ENCODE results near the gene HAPLN2.
"Not testable (repeated sequence)": the region's sequence is repeated elsewhere in the genome, so short reads cannot be mapped to it uniquely, and the experiment has no call there.

Gene HAPLN2

GRCh38 chr1:156623946-156624813 lies 5.0 kb downstream of the HAPLN2 start:
- DNase-seq, result no peak

GRCh38 chr1:156624814-156625435 lies 5.7 kb downstream of the HAPLN2 start:
- DNase-seq, result no peak

- DNase-seq, result peak; percentile 33 to 74
These were observed 6.3 kb downstream of the HAPLN2 start for GRCh38 chr1:156625436-156626078.

- DNase-seq, result no peak
These were observed 6.8 kb downstream of the HAPLN2 start for GRCh38 chr1:156626079-156626438.

- peak; percentile 30 to 61 for DNase-seq
These were observed 8.2 kb downstream of the HAPLN2 start for GRCh38 chr1:156627313-156627880.

- DNase-seq, result no peak
These were observed 10.7 kb downstream of the HAPLN2 start for GRCh38 chr1:156629823-156630449.

GRCh38 chr1:156631152-156631551 lies 11.9 kb downstream of the HAPLN2 start:
- not testable (repeated sequence) for DNase-seq

GRCh38 chr1:156632355-156632754 lies 13.1 kb downstream of the HAPLN2 start:
- DNase-seq, result no peak

GRCh38 chr1:156638189-156638985 lies 19.2 kb downstream of the HAPLN2 start:
- no peak for DNase-seq

GRCh38 chr1:156639601-156640101 lies 20.4 kb downstream of the HAPLN2 start:
- no peak for DNase-seq

GRCh38 chr1:156640842-156641706 lies 21.9 kb downstream of the HAPLN2 start:
- DNase-seq, result no peak

- DNase-seq, result peak in 1 of 2 experiments; percentile 53
These were observed 22.6 kb downstream of the HAPLN2 start, which contains the start of gene BCAN for GRCh38 chr1:156641761-156642264. Gene BCAN (plus strand): TSS chr1:156642117. CDS start chr1:156646055, 3,938 bp downstream.

GRCh38 chr1:156642265-156643048 lies 23.2 kb downstream of the HAPLN2 start:
- no peak for DNase-seq

GRCh38 chr1:156643049-156643777 lies 24.0 kb downstream of the HAPLN2 start:
- no peak for DNase-seq

- no peak for DNase-seq
These were observed 24.5 kb downstream of the HAPLN2 start for GRCh38 chr1:156643778-156644092.

- no peak for DNase-seq
These were observed 24.9 kb downstream of the HAPLN2 start for GRCh38 chr1:156644146-156644545.

- no peak for DNase-seq
These were observed 25.4 kb downstream of the HAPLN2 start for GRCh38 chr1:156644640-156645039.

GRCh38 chr1:156645056-156645455 lies 25.8 kb downstream of the HAPLN2 start:
- no peak for DNase-seq

GRCh38 chr1:156645666-156646065 lies 26.5 kb downstream of the HAPLN2 start:
- no peak for DNase-seq
